ENCODE data around the gene HLA-DQA1.

DNA sequence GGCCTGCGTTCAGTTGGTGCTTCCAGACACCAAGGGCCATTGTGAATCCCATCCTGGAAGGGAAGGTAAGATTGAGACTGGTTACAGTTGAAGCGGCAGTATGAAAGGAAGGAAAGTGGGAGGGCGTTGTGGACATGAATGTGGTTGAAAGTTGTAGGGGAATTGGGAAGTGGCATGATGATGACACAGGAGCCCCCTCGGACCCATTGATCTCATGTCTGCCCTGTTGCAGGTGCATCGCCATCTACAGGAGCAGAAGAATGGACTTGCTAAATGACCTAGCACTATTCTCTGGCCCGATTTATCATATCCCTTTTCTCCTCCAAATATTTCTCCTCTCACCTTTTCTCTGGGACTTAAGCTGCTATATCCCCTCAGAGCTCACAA lies 5.5 kb downstream of the HLA-DQA1 start:
- no peak for TF ChIP-seq EZH2 (IDR thresholded peaks at IDR 0.05; ENCODE audit: low read depth)
- TF ChIP-seq, protein P1, sequence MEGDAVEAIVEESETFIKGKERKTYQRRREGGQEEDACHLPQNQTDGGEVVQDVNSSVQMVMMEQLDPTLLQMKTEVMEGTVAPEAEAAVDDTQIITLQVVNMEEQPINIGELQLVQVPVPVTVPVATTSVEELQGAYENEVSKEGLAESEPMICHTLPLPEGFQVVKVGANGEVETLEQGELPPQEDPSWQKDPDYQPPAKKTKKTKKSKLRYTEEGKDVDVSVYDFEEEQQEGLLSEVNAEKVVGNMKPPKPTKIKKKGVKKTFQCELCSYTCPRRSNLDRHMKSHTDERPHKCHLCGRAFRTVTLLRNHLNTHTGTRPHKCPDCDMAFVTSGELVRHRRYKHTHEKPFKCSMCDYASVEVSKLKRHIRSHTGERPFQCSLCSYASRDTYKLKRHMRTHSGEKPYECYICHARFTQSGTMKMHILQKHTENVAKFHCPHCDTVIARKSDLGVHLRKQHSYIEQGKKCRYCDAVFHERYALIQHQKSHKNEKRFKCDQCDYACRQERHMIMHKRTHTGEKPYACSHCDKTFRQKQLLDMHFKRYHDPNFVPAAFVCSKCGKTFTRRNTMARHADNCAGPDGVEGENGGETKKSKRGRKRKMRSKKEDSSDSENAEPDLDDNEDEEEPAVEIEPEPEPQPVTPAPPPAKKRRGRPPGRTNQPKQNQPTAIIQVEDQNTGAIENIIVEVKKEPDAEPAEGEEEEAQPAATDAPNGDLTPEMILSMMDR (conservative IDR thresholded peaks at IDR 0.05) = no peak

Measured in PC-9 (cell line).